ENCODE measurements around the gene TMEM87A. TPM values are rescaled to one million over a fixed set of nuclear protein-coding genes. Genes with fewer than 3 reads are reported as not detected.

The TMEM87A gene
- total and polyA plus RNA-seq, 2 experiments from 2014 or later: 64.6 to 66.1 TPM

- TF ChIP-seq EZH2phosphoT487 (IDR thresholded peaks at IDR 0.05; ENCODE audit: insufficient read depth, low read depth) (no peak), EZH2 (IDR thresholded peaks at IDR 0.05; ENCODE audit: insufficient read depth, poor library complexity, severe bottlenecking) (no peak)
- no peak overlapping the region for H2AFZ ChIP-seq
- H3K4me2 ChIP-seq (ENCODE audit: unreplicated experiment): no peak overlapping the region
- H3K4me3 ChIP-seq: no peak overlapping the region
- in situ Hi-C loops (cut with MboI): no loop called here
- peaks cover 18% of the 10 kb centered on the region for H3K4me1 ChIP-seq (ENCODE audit: insufficient read depth)
- peaks cover 11% of the 10 kb centered on the region for H3K36me3 ChIP-seq (ENCODE audit: low read depth)
- WGBS, 2 experiments (ENCODE audit: low coverage in 1 of 2, low lambda C conversion rate in 2 of 2, missing lambda C conversion rate in 2 of 2): 72 to 83% methylated on average over 2 of the region's 2 CpGs
- no peaks in the 10 kb centered on the region for H3K9me2 ChIP-seq (ENCODE audit: insufficient read depth)
- no peak overlapping the region for H3K9ac ChIP-seq
- no peaks in the 10 kb centered on the region for H3K9me3 ChIP-seq (ENCODE audit: low read depth)
- DNase-seq: no peak
- no peaks in the 10 kb centered on the region for H4K20me1 ChIP-seq (ENCODE audit: insufficient read depth)
- H3K27ac ChIP-seq: no peak overlapping the region
- peaks cover 96% of the 10 kb centered on the region for H3K79me2 ChIP-seq (ENCODE audit: insufficient read depth)
- peaks cover 24% of the 10 kb centered on the region; the same call in 1 of the 2 replicates for H3F3A ChIP-seq (ENCODE audit: insufficient read depth)
- no peaks in the 10 kb centered on the region for H3K27me3 ChIP-seq (replicated peaks; ENCODE audit: insufficient read depth)
Observed at GRCh38 chr15:42202653-42203052, 70.6 kb downstream of the TMEM87A start.

GRCh38 chr15:42201801-42202200 is 71.4 kb downstream of the TMEM87A start:
- DNase-seq: no peak
- peaks cover 93% of the 10 kb centered on the region for H3K79me2 ChIP-seq (ENCODE audit: insufficient read depth)

GRCh38 chr15:42199126-42199525 is 74.1 kb downstream of the TMEM87A start:
- Histone ChIP-seq H3K9ac (no peak overlapping the region), H3K36me3 (ENCODE audit: low read depth) (peaks cover 11% of the 10 kb centered on the region), H3K27ac (no peak overlapping the region), H3K9me2 (ENCODE audit: insufficient read depth) (no peaks in the 10 kb centered on the region), H3K9me3 (ENCODE audit: low read depth) (no peaks in the 10 kb centered on the region), H4K20me1 (ENCODE audit: insufficient read depth) (no peaks in the 10 kb centered on the region), H3K4me3 (no peak overlapping the region), H3K79me2 (ENCODE audit: insufficient read depth) (peaks cover 91% of the 10 kb centered on the region), H3K27me3 (replicated peaks; ENCODE audit: insufficient read depth) (no peaks in the 10 kb centered on the region), H3F3A (ENCODE audit: insufficient read depth) (peaks cover 21% of the 10 kb centered on the region; the same call in 1 of the 2 replicates), H2AFZ (no peak overlapping the region), H3K4me1 (ENCODE audit: insufficient read depth) (peaks cover 7% of the 10 kb centered on the region), H3K4me2 (ENCODE audit: unreplicated experiment) (no peak overlapping the region)
- DNase-seq: no peak
- 87% methylated on average over 5 of the region's 5 CpGs for WGBS, 2 experiments (ENCODE audit: low coverage in 1 of 2, low lambda C conversion rate in 2 of 2, missing lambda C conversion rate in 2 of 2)
- TF ChIP-seq EZH2 (IDR thresholded peaks at IDR 0.05; ENCODE audit: insufficient read depth, poor library complexity, severe bottlenecking) (no peak), EZH2phosphoT487 (IDR thresholded peaks at IDR 0.05; ENCODE audit: insufficient read depth, low read depth) (no peak)
- in situ Hi-C loops (cut with MboI): no loop called here

More at GRCh38 chr15:42201801-42202200, 71.4 kb downstream of the TMEM87A start:
- H3K27ac ChIP-seq: no peak overlapping the region
- peaks cover 13% of the 10 kb centered on the region for H3K4me1 ChIP-seq (ENCODE audit: insufficient read depth)
- no peaks in the 10 kb centered on the region for H3K9me2 ChIP-seq (ENCODE audit: insufficient read depth)
- no peak overlapping the region for H2AFZ ChIP-seq
- no peak overlapping the region for H3K9ac ChIP-seq
- WGBS, 2 experiments (ENCODE audit: low coverage in 1 of 2, low lambda C conversion rate in 2 of 2, missing lambda C conversion rate in 2 of 2): 96 to 98% methylated on average over 1 of the region's 1 CpG
- H3K4me2 ChIP-seq (ENCODE audit: unreplicated experiment): no peak overlapping the region
- H4K20me1 ChIP-seq (ENCODE audit: insufficient read depth): no peaks in the 10 kb centered on the region
- H3K9me3 ChIP-seq (ENCODE audit: low read depth): no peaks in the 10 kb centered on the region
- peaks cover 11% of the 10 kb centered on the region for H3K36me3 ChIP-seq (ENCODE audit: low read depth)
- in situ Hi-C loops (cut with MboI): no loop called here
- no peak for TF ChIP-seq EZH2phosphoT487 (IDR thresholded peaks at IDR 0.05; ENCODE audit: insufficient read depth, low read depth)
- TF ChIP-seq EZH2 (IDR thresholded peaks at IDR 0.05; ENCODE audit: insufficient read depth, poor library complexity, severe bottlenecking): no peak
- H3K4me3 ChIP-seq: no peak overlapping the region
- peaks cover 25% of the 10 kb centered on the region; the same call in 1 of the 2 replicates for H3F3A ChIP-seq (ENCODE audit: insufficient read depth)
- no peaks in the 10 kb centered on the region for H3K27me3 ChIP-seq (replicated peaks; ENCODE audit: insufficient read depth)

GRCh38 chr15:42198516-42198915 is 74.7 kb downstream of the TMEM87A start:
- 83 to 100% methylated on average over 1 of the region's 1 CpG for WGBS, 2 experiments (ENCODE audit: low coverage in 1 of 2, low lambda C conversion rate in 2 of 2, missing lambda C conversion rate in 2 of 2)
- H4K20me1 ChIP-seq (ENCODE audit: insufficient read depth): no peaks in the 10 kb centered on the region
- no peak overlapping the region for H3K9ac ChIP-seq
- H3K9me2 ChIP-seq (ENCODE audit: insufficient read depth): no peaks in the 10 kb centered on the region
- H3K4me2 ChIP-seq (ENCODE audit: unreplicated experiment): no peak overlapping the region
- DNase-seq: no peak
- no peak overlapping the region for H3K27ac ChIP-seq
- H3K36me3 ChIP-seq (ENCODE audit: low read depth): peaks cover 11% of the 10 kb centered on the region
- in situ Hi-C loops (cut with MboI): no loop called here
- peaks cover 15% of the 10 kb centered on the region; the same call in 1 of the 2 replicates for H3F3A ChIP-seq (ENCODE audit: insufficient read depth)
- no peak overlapping the region for H2AFZ ChIP-seq
- H3K9me3 ChIP-seq (ENCODE audit: low read depth): no peaks in the 10 kb centered on the region
- TF ChIP-seq EZH2phosphoT487 (IDR thresholded peaks at IDR 0.05; ENCODE audit: insufficient read depth, low read depth) (no peak), EZH2 (IDR thresholded peaks at IDR 0.05; ENCODE audit: insufficient read depth, poor library complexity, severe bottlenecking) (no peak)
- peaks cover under 1% of the 10 kb centered on the region for H3K4me1 ChIP-seq (ENCODE audit: insufficient read depth)
- peaks cover 91% of the 10 kb centered on the region for H3K79me2 ChIP-seq (ENCODE audit: insufficient read depth)
- no peaks in the 10 kb centered on the region for H3K27me3 ChIP-seq (replicated peaks; ENCODE audit: insufficient read depth)
- no peak overlapping the region for H3K4me3 ChIP-seq

Data from GM23248 (cell line).